ENCODE measurements around the gene NXN. TPM values are rescaled to one million over a fixed set of nuclear protein-coding genes. Genes with fewer than 3 reads are reported as not detected.
"Not testable (repeated sequence)": the region's sequence is repeated elsewhere in the genome, so short reads cannot be mapped to it uniquely, and the experiment has no call there.

Gene NXN
- polyA plus RNA-seq, 1 experiment = 88.8 TPM

- ChIA-PET POLR2A (interaction anchor here (0.6 kb wide), 1 partner anchor 12 kb away, joined by 6 read pairs; no protein-coding TSS in a partner anchor), CTCF (interaction anchor here (0.6 to 1.1 kb wide), 3 partner anchors 23 to 77 kb away, joined by 3 to 4 read pairs (median 3); no protein-coding TSS in a partner anchor)
- Histone ChIP-seq H3K27me3 (ENCODE audit: control insufficient read depth, insufficient read depth, low read length) (no peaks in the 10 kb centered on the region), H3K36me3 (ENCODE audit: control insufficient read depth, insufficient read depth, low read length) (no peaks in the 10 kb centered on the region), H3K4me3 (ENCODE audit: low read depth, low read length) (no peak overlapping the region)
- DNase-seq (ENCODE audit: low read depth) = no peak
- no peak for TF ChIP-seq CTCF (IDR thresholded peaks at IDR 0.05; ENCODE audit: insufficient read depth, low read depth, low read length)
Observed at GRCh38 chr17:871751-872519, 107.6 kb downstream of the NXN start.

GRCh38 chr17:869567-870525 lies 109.7 kb downstream of the NXN start:
- H3K4me3 ChIP-seq (ENCODE audit: low read depth, low read length) = no peak overlapping the region
- no peak for TF ChIP-seq CTCF (IDR thresholded peaks at IDR 0.05; ENCODE audit: insufficient read depth, low read depth, low read length)
- H3K36me3 ChIP-seq (ENCODE audit: control insufficient read depth, insufficient read depth, low read length) = no peaks in the 10 kb centered on the region
- H3K27me3 ChIP-seq (ENCODE audit: control insufficient read depth, insufficient read depth, low read length) = no peaks in the 10 kb centered on the region
- CTCF ChIA-PET = interaction anchor here (1.3 to 1.6 kb wide), 2 partner anchors 9 to 18 kb away, joined by 3 to 4 read pairs; no protein-coding TSS in a partner anchor
- DNase-seq (ENCODE audit: low read depth) = no peak
- POLR2A ChIA-PET = no interaction called here

GRCh38 chr17:869086-869485 lies 110.5 kb downstream of the NXN start:
- POLR2A ChIA-PET = no interaction called here
- Histone ChIP-seq H3K27me3 (ENCODE audit: control insufficient read depth, insufficient read depth, low read length) (no peaks in the 10 kb centered on the region), H3K36me3 (ENCODE audit: control insufficient read depth, insufficient read depth, low read length) (no peaks in the 10 kb centered on the region), H3K4me3 (ENCODE audit: low read depth, low read length) (no peak overlapping the region)
- CTCF ChIA-PET = interaction anchor here (1.3 to 1.6 kb wide), 2 partner anchors 10 to 18 kb away, joined by 3 to 4 read pairs; no protein-coding TSS in a partner anchor
- no peak for TF ChIP-seq CTCF (IDR thresholded peaks at IDR 0.05; ENCODE audit: insufficient read depth, low read depth, low read length)
- no peak for DNase-seq (ENCODE audit: low read depth)

GRCh38 chr17:867896-868489 lies 111.6 kb downstream of the NXN start:
- no peak for DNase-seq (ENCODE audit: low read depth)
- peaks cover 2% of the 10 kb centered on the region; the same call in 1 of the 2 replicates for H3K36me3 ChIP-seq (ENCODE audit: control insufficient read depth, insufficient read depth, low read length)
- CTCF ChIA-PET = no interaction called here
- H3K27me3 ChIP-seq (ENCODE audit: control insufficient read depth, insufficient read depth, low read length) = no peaks in the 10 kb centered on the region
- no peak overlapping the region for H3K4me3 ChIP-seq (ENCODE audit: low read depth, low read length)
- POLR2A ChIA-PET = interaction anchor here (0.6 kb wide), 1 partner anchor 15 kb away, joined by 23 read pairs; no protein-coding TSS in a partner anchor
- no peak for TF ChIP-seq CTCF (IDR thresholded peaks at IDR 0.05; ENCODE audit: insufficient read depth, low read depth, low read length)

GRCh38 chr17:867238-867637 lies 112.3 kb downstream of the NXN start:
- CTCF ChIA-PET; H3K27me3 ChIP-seq (ENCODE audit: control insufficient read depth, insufficient read depth, low read length); DNase-seq (ENCODE audit: low read depth); H3K36me3 ChIP-seq (ENCODE audit: control insufficient read depth, insufficient read depth, low read length); H3K4me3 ChIP-seq (ENCODE audit: low read depth, low read length): not testable (repeated sequence)
- POLR2A ChIA-PET = interaction anchor here (0.6 kb wide), 1 partner anchor 16 kb away, joined by 23 read pairs; no protein-coding TSS in a partner anchor
